PC-9 (cell line): ENCODE data around the gene NUP42.

ENCODE experiments used
- EZH2 ChIP-seq: fragments of 200-600 bp; sonication (generic); IDR thresholded peaks from 2 replicates; pipeline ENCODE4 v1.8.0; 2017; ENCODE audit warnings: antibody characterized with exemption, low read depth
- TF ChIP-seq, protein P1 (sequence below): fragments of 200-600 bp; sonication (generic); conservative IDR thresholded peaks from 2 replicates; pipeline ENCODE4 v1.6.1; 2017; ENCODE audit warnings: mixed run types, antibody characterized with exemption, mild to moderate bottlenecking, moderate library complexity

DNA sequence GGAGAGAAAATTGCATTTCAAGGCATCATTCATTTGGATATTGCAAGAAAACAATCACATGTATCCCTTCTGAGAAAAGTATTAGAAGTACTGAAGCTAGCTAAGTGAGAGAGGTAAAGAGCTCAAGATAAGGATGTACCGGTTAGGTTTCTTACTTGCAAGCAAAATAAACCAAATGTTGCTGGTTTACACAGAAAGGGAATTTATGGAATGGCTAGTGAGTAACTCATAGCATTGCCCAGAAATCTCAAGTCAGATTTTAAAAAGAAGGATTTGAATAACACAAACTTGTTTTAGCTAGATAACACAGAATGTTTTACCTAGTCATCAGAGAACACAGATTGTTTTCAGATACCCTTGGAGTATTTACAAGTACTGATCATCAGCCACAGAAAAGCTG, 45.6 kb upstream of the NUP42 start:
- TF ChIP-seq, protein P1, sequence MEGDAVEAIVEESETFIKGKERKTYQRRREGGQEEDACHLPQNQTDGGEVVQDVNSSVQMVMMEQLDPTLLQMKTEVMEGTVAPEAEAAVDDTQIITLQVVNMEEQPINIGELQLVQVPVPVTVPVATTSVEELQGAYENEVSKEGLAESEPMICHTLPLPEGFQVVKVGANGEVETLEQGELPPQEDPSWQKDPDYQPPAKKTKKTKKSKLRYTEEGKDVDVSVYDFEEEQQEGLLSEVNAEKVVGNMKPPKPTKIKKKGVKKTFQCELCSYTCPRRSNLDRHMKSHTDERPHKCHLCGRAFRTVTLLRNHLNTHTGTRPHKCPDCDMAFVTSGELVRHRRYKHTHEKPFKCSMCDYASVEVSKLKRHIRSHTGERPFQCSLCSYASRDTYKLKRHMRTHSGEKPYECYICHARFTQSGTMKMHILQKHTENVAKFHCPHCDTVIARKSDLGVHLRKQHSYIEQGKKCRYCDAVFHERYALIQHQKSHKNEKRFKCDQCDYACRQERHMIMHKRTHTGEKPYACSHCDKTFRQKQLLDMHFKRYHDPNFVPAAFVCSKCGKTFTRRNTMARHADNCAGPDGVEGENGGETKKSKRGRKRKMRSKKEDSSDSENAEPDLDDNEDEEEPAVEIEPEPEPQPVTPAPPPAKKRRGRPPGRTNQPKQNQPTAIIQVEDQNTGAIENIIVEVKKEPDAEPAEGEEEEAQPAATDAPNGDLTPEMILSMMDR: no peak
- TF ChIP-seq EZH2: no peak
